Sigmoid colon (tissue), 7 donors: ENCODE results near the gene STXBP4. TPM values are rescaled to one million over a fixed set of nuclear protein-coding genes. Genes with fewer than 3 reads are reported as not detected.

Experiments used
- DNase-seq: peaks from one replicate; pipeline ENCODE4 v3.0.0-alpha.2; 2019
- H3K27ac ChIP-seq, 4 donors: fragments of 200-600 bp; sonication (generic); one replicate each; pipeline ENCODE4 v1.5.1; 2016 to 2019; ENCODE audit warnings: mild to moderate bottlenecking in 1 of 4
- H3K27me3 ChIP-seq, 3 donors: fragments of 200-600 bp; sonication (generic); one replicate each; pipeline ENCODE4 v1.5.1; 2019; ENCODE audit warnings: mild to moderate bottlenecking in 1 of 3
- H3K36me3 ChIP-seq, 4 donors: fragments of 200-600 bp; sonication (generic); one replicate each; pipeline ENCODE4 v1.5.1; 2016 to 2019
- H3K4me1 ChIP-seq, 4 donors: fragments of 200-600 bp; sonication (generic); one replicate each; pipeline ENCODE4 v1.5.1; 2017 to 2019
- H3K4me3 ChIP-seq, 4 donors: fragments of 200-600 bp; sonication (generic); one replicate each; pipeline ENCODE4 v1.5.1; 2017 to 2019; ENCODE audit warnings: mild to moderate bottlenecking in 2 of 4, moderate library complexity in 1 of 4
- H3K9me3 ChIP-seq, 4 donors: fragments of 200-600 bp in 3 of 4; sonication (generic) in 3 of 4; one replicate each; pipeline versions ENCODE4 v1.5.1 to v1.6.1; 2013 to 2019
- EP300 ChIP-seq, 4 donors: sonication (generic); formaldehyde crosslinking; IDR thresholded peaks; one replicate each; pipeline ENCODE4 v1.6.1; 2017; ENCODE audit warnings: antibody characterized with exemption in 4 of 4
- POLR2A ChIP-seq, 2 donors: fragments of 450-650 bp; IDR thresholded peaks; one replicate each; pipeline ENCODE4 v1.6.1; 2016; ENCODE audit warnings: antibody characterized with exemption in 2 of 2, mild to moderate bottlenecking in 2 of 2, moderate library complexity in 2 of 2
- POLR2AphosphoS5 ChIP-seq, 4 donors: sonication (generic); formaldehyde crosslinking; IDR thresholded peaks; one replicate each; pipeline ENCODE4 v1.6.1; 2017; ENCODE audit warnings: antibody characterized with exemption in 4 of 4
- WGBS, 2 donors: extraction: QIAGEN DNeasy Blood & Tissue Kit; methylation state at CpG; one replicate each; pipeline ENCODE4 v1.1.7; 2013; 5-methylcytosine and 5-hydroxymethylcytosine counted together
- intact Hi-C: fragments of 100-400 bp; cut with DNase I; formaldehyde crosslinking; loops from one replicate; pipeline ENCODE4 v1.15.1; 2023
- polyA plus RNA-seq, 3 donors: library from polyadenylated mRNA; stranded (reverse); fragments of 200-250 nt; gene quantifications; one replicate each; pipeline ENCODE4 v1.2.3, GENCODE V29; 2013
- total RNA-seq, 4 donors: library from RNA; depleted of rRNA; stranded (reverse); fragments of >200 nt; gene quantifications; one replicate each; pipeline ENCODE4 v1.1.0, GENCODE V29; 2016
- TF ChIP-seq, protein P1 (sequence below), 4 experiments: fragments of 450-650 bp in 3 of 4; fragments of 200-600 bp in 1 of 4; IDR thresholded peaks; one replicate each; pipeline ENCODE4 v1.5.1; 2016 to 2019; ENCODE audit warnings: antibody characterized with exemption in 4 of 4, mild to moderate bottlenecking in 3 of 4, moderate library complexity in 2 of 4
- donor health status: healthy with polysubstance abuse.
- donor health status: Bipolar disorder and iron deficiency.
- donor health status: healthy.

The STXBP4 gene
- total and polyA plus RNA-seq, 7 donors = under 0.01 to 25.2 (median 15.0) TPM

GRCh38 chr17:55121268-55121667, 152.7 kb downstream of the STXBP4 start:
- H3K27me3 ChIP-seq = no peaks in the 10 kb centered on the region
- no peak for DNase-seq
- no peak for TF ChIP-seq POLR2AphosphoS5 (IDR thresholded peaks at IDR 0.05)
- TF ChIP-seq POLR2A (IDR thresholded peaks at IDR 0.05) = no peak
- TF ChIP-seq, protein P1, sequence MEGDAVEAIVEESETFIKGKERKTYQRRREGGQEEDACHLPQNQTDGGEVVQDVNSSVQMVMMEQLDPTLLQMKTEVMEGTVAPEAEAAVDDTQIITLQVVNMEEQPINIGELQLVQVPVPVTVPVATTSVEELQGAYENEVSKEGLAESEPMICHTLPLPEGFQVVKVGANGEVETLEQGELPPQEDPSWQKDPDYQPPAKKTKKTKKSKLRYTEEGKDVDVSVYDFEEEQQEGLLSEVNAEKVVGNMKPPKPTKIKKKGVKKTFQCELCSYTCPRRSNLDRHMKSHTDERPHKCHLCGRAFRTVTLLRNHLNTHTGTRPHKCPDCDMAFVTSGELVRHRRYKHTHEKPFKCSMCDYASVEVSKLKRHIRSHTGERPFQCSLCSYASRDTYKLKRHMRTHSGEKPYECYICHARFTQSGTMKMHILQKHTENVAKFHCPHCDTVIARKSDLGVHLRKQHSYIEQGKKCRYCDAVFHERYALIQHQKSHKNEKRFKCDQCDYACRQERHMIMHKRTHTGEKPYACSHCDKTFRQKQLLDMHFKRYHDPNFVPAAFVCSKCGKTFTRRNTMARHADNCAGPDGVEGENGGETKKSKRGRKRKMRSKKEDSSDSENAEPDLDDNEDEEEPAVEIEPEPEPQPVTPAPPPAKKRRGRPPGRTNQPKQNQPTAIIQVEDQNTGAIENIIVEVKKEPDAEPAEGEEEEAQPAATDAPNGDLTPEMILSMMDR (IDR thresholded peaks at IDR 0.05) = no peak
- no peak for TF ChIP-seq EP300 (IDR thresholded peaks at IDR 0.05)
- H3K4me3 ChIP-seq = no peak overlapping the region
- no peaks in the 10 kb centered on the region for H3K36me3 ChIP-seq
- peaks cover 0 to 10% (median 3%) of the 10 kb centered on the region in 4 donors for H3K4me1 ChIP-seq
- intact Hi-C loops = no loop called here
- H3K27ac ChIP-seq = no peak overlapping the region
- H3K9me3 ChIP-seq = no peaks in the 10 kb centered on the region

DNA sequence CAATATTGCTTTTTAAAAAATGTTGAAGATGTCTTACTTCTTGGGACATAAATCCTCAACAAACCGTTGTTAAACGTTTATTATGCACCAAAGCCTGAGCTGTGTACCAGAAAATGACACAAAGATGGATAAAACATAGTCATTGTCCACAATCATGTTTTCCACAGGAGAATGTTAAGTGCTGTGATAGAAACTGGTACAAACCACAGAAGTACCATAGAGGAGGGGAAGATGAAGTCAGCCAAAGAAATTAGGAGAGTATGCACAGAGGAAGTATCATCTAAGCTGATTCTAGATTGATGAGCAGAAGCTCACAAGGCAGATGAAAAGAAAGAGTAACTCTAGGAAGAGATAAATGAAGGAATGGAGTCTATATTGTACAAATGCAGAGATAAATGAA, 153.5 kb downstream of the STXBP4 start:
- H3K4me3 ChIP-seq = no peak overlapping the region
- H3K4me1 ChIP-seq = peaks cover 0 to 4% (median under 1%) of the 10 kb centered on the region in 4 donors
- no peaks in the 10 kb centered on the region for H3K9me3 ChIP-seq
- H3K27me3 ChIP-seq = no peaks in the 10 kb centered on the region
- H3K27ac ChIP-seq = no peak overlapping the region
- H3K36me3 ChIP-seq = no peaks in the 10 kb centered on the region
- TF ChIP-seq POLR2A (IDR thresholded peaks at IDR 0.05) (no peak), POLR2AphosphoS5 (IDR thresholded peaks at IDR 0.05) (no peak), EP300 (IDR thresholded peaks at IDR 0.05) (no peak)
- TF ChIP-seq, protein P1 (IDR thresholded peaks at IDR 0.05) = no peak
- DNase-seq = no peak
- intact Hi-C loops = no loop called here
- 93 to 95% methylated on average over 2 of the region's 2 CpGs for WGBS, 2 donors

DNA sequence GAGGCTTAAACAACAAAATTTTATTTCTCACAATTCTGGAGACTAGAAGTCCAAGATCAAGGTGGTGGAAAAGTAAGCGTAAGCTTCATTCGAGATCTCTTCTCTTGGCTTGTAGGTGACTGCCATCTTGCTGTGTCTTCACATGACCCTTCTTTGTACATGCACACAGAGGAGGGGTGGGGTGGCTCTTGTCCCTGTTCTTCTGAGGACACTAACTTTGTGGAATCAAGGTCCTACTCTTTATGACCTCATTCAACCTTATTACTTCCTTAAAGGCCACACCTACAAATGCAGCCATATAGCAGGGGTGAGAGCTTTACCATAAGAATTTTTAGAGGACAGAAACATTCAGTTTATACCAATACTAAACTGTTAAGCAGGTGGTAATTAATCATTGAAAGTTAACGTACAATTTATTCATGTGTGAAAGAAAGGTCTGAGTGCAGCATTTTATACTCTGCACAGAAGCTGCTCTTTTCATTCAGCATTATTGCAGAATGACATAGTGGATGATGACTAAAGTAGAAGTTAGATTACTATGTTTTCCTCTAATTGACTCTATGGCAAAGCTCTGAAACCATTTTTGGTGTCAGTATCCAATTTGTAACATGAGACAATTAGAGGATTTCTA, 156.3 kb downstream of the STXBP4 start:
- Histone ChIP-seq H3K27me3 (no peaks in the 10 kb centered on the region), H3K27ac (no peak overlapping the region), H3K36me3 (no peaks in the 10 kb centered on the region), H3K4me3 (no peak overlapping the region), H3K9me3 (no peaks in the 10 kb centered on the region), H3K4me1 (no peaks in the 10 kb centered on the region)
- no peak for DNase-seq
- intact Hi-C loops = no loop called here
- no peak for TF ChIP-seq POLR2A (IDR thresholded peaks at IDR 0.05)
- no peak for TF ChIP-seq POLR2AphosphoS5 (IDR thresholded peaks at IDR 0.05)
- TF ChIP-seq, protein P1 (IDR thresholded peaks at IDR 0.05) = no peak
- no peak for TF ChIP-seq EP300 (IDR thresholded peaks at IDR 0.05)
- 59 to 88% methylated on average over 3 of the region's 3 CpGs for WGBS, 2 donors

GRCh38 chr17:55133583-55133982, 165.0 kb downstream of the STXBP4 start:
- Histone ChIP-seq H3K4me3 (no peak overlapping the region), H3K9me3 (no peaks in the 10 kb centered on the region), H3K27me3 (no peaks in the 10 kb centered on the region), H3K27ac (no peak overlapping the region), H3K36me3 (no peaks in the 10 kb centered on the region), H3K4me1 (no peaks in the 10 kb centered on the region)
- 20 to 62% methylated on average over 2 of the region's 2 CpGs for WGBS, 2 donors
- TF ChIP-seq, protein P1 (IDR thresholded peaks at IDR 0.05) = no peak
- TF ChIP-seq EP300 (IDR thresholded peaks at IDR 0.05) (no peak), POLR2A (IDR thresholded peaks at IDR 0.05) (no peak), POLR2AphosphoS5 (IDR thresholded peaks at IDR 0.05) (no peak)
- intact Hi-C loops = no loop called here
- DNase-seq = no peak
